Right forelimb (tissue), 1 donor: ENCODE measurements around the gene SPTA1.

Experiments used
- DNase-seq: peaks from one replicate; pipeline ENCODE4 v3.0.0-alpha.2; 2018

Gene SPTA1

GRCh38 chr1:158681606-158682005 is 4.9 kb downstream of the SPTA1 start:
- no peak for DNase-seq

DNA sequence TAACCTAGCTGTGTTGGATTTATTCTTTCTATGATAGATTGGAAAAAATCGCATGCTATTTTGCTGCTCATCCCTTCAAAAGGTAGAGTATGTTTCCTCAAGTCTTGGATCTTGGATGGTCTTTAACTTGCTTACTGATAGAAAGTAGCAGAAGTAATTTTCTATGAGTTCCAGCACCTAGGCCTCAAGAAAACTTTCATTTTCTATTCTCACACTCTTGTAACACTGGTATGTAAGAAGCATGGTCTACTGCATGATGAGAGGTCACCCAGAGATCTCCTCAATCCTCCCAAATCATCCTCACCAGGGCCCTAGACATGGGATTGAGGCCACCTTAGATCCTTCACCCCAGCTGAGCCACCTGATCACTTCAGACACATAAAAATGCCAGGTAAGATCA is 7.2 kb downstream of the SPTA1 start:
- no peak for DNase-seq

- DNase-seq, result no peak
Observed at GRCh38 chr1:158675563-158676323, 10.8 kb downstream of the SPTA1 start.

DNA sequence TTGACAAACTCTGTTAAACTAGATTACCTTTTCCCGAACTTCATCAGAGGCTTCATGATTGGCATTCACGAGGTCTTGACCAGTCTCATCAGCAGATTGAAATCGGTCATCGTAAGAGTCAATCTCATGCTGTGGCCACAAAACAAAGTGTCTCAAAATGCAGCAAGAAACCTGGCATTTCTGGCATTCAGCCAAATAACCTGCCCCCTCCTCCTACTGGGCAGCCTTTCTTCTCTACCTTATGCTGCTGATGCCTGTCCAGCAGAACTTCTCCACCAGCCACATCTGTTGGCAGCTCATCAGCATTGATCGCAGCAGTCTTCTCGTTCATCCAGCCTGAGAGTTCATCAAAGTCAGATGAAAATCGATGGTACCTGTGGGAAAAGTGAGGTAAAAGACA is 12.2 kb downstream of the SPTA1 start:
- DNase-seq, result no peak

- no peak for DNase-seq
Observed at GRCh38 chr1:158666037-158666436, 20.5 kb downstream of the SPTA1 start.

GRCh38 chr1:158654571-158654970 is 31.9 kb downstream of the SPTA1 start:
- peak; percentile 42 for DNase-seq

- DNase-seq, result no peak
Observed at GRCh38 chr1:158654086-158654485, 32.4 kb downstream of the SPTA1 start.

DNA sequence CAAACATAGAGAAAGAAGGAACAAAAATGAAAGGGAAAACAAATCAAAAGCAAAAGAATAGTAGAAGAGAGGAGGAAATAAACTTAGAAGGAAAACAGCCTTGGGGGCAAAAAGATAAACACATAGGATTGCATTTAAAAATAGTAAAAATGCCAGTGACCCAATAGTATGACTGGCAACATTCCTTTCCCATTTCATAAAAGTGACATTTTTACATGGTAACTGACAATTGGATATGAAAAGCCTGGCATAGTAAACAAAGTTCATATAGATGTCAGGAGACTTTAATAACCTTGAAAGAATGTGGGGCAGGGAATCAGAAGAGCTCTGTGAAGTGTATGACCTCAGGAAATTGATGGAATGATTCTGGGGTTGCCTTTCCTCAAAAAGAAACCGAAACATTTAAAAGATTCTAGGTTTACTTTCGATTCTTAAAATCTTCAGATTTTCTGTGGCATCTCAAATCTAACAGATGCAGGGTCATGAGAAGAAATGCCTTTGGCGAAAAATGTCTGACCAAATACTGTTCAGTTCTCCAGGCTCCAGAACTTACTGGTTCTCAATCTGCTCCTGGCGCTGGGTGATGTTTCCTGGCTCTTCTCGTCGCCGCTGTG is 33.7 kb downstream of the SPTA1 start:
- no peak for DNase-seq

DNA sequence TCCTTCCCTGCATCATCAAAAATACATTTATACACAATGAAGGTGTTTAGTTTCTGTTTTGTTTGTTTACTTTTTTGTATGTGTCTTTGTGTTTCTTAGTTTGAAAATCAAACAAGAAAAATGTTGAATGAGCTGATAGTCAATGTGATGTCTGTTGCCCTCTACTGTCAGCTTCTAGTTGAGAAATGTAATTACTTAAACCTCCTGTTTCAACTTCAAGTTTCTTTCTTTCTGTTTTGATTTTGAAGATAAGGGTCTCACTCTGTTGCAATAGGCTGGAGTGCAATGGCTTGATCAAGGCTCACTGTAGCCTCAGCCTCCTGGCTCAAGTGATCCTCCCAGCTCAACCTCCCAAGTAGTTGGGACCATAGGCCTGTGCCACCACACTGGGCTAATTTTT is 37.5 kb downstream of the SPTA1 start:
- DNase-seq, result no peak

- DNase-seq, result no peak
Observed at GRCh38 chr1:158646465-158646864, 40.0 kb downstream of the SPTA1 start.

GRCh38 chr1:158644449-158644848 is 42.1 kb downstream of the SPTA1 start:
- no peak for DNase-seq

DNA sequence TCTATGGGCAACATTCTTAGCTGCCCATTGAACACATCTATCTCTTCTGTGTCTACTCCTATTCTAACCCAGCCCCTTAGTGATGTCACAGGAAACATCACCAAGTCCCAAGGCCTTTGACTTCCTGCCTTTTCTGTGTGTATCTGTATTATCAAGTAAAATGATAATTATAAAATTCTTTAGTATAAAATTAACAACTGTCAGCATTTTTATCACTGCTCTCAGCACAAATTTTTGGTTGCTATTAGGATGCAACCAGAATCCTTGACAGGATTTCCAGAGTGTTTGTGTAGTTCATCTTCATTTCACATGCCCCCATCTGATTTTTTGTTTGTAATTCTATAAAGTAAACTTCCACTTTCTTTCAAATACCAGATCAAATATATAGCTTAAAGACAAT is 47.6 kb downstream of the SPTA1 start:
- DNase-seq, result no peak

DNA sequence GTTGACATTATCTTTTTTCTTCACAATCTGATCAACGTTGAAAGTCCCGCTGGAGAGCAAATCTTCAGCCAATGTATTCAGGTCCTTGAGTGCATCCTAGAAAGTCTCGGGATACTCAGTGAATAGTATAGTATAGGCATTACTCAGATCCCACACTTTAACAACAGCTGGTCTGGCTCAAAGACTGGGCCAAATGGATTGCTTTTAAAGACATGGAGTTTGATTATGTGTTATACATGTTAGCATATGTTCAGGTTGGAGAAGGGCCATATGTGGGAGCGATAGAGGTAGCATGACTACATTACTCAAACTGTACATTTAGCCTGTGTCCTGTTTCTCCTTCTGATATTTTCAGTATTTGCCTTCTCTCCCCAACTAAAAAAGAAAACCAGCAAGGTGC is 48.4 kb downstream of the SPTA1 start:
- DNase-seq, result no peak

GRCh38 chr1:158613764-158614163 is 72.8 kb downstream of the SPTA1 start:
- DNase-seq, result no peak

GRCh38 chr1:158611916-158612315 is 74.6 kb downstream of the SPTA1 start:
- no peak for DNase-seq

- no peak for DNase-seq
Observed at GRCh38 chr1:158607296-158607695, 79.2 kb downstream of the SPTA1 start.

DNA sequence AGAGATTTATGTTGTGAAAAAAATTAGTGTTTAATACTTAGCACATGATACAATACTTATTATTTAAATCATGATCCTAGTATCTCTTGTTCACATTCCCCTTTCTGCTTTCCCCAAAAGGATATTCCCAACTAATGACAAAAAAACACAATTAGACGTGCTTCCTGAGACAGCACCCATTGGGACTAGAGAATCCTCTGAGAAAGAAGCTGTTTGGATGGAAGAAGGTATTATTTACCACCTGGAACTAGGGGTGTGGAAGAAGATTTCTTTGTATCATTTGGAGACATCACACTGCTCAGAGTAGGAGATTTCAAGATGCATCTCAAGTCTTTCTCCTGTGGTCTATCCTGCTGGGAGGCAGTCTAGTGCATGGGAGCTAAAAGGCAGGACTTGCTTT is 81.5 kb downstream of the SPTA1 start, which contains the start of gene OR10Z1:
TSS of gene OR10Z1 (plus strand) at position 301 of the 400 bp plus-strand sequence. CDS start 1,171 bp downstream, outside the sequence.
- no peak for DNase-seq

DNA sequence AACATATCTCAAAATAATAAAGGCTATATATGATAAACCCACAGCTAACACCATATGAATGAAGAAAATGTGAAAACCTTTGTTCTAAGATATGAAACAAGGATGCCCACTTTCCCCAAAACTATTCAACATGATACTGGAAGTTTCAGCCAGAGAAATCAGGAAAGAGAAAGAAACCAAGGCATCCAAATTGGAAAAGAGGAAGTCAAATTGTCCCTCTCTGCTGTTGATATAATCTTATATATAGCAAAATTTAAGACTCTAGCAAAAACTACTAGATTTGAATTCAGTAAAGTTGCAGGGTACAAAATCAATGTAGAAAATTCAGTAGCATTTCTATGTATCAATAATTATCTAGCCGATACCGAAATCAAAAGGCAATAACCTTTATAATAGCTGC is 85.8 kb downstream of the SPTA1 start:
- no peak for DNase-seq

DNA sequence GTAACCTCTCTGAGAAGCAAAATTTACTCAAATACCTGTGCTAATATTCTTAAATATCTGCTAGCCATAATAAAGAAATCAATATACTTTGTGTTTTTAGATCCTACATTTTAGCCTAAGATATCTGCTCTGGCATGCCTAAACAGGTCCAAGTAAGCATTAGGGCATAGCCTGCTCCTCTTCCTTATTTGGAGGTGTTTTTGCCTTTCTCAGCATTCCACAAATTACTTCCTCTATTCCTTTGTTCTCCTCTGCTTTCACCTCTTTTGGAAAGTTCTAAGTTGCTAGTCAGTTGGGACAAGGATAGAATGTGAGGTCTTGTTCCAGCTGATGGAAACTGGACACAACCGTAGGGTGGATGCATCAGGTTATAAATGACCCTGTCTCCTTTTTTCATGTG is 99.6 kb downstream of the SPTA1 start:
- DNase-seq, result no peak

DNA sequence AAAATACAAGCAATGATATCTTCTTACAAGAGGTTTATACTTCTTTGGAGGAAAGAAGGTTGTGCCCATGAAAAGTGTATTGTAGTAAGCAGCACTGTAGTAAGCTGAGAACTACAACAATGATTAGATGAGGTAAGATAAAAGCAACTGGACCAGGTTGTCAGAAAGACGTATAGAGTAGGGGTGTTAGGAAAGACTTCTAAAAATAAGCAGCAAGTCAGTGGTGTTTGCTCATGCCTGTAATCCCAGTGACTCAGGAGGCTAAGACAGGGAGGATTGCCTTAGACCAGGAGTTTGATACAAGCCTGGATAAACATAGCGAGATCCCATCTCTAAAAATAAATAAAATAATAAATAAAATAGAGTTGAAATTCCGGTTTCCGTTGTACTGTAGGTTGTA is 102.6 kb downstream of the SPTA1 start:
- no peak for DNase-seq

DNA sequence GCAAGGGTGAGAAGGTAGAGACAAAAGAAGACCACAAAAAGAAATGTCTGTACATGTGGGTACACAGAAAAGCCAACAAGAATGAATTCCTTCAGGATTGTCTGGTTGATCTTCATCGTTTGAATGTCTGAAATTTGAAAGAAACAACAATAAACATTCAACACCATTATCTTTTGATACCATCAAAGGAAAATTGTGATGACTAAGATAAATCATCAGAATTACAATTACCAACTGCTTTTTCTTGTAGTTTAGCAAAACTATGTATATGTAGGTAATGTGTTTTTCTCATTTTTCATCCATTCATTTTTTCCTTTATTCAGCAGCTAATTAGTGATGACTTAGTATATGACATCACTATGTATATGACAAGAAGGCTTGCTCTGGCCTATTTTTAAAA is 106.8 kb downstream of the SPTA1 start, which contains the start of gene OR10X1:
TSS of gene OR10X1 (minus strand) at position 167 of the 400 bp plus-strand sequence. CDS start at position 167, 0 bp downstream.
- DNase-seq, result no peak

GRCh38 chr1:158577561-158577960 is 109.0 kb downstream of the SPTA1 start:
- DNase-seq, result no peak

DNA sequence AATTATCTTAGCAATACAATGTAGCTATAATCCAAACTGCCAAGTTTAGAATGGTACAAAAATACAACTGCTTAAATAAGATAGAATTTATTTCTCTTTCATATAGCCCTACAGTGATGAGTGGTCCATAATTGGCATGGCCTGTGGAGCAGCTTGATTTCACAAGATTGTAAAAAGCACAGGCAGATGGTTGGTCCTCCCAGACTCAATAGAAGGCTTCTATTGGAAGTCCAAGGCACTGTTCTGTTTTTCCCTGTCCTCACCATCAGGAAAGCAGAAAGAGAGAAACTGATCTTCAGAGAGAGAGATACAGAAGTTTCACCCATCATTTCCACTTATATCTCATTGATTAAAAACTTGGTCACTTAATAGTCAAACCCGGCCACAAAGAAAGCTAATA is 114.3 kb downstream of the SPTA1 start:
- no peak for DNase-seq

- DNase-seq, result no peak
Observed at GRCh38 chr1:158570480-158570879, 116.0 kb downstream of the SPTA1 start, which contains the start of gene OR6P1. Gene OR6P1, minus strand, starts transcription at chr1:158570580. Its CDS starts 6,976 bp downstream, at chr1:158563604.
